Large intestine (tissue), 12 donors: ENCODE measurements around the gene SLC27A1. TPM values are rescaled to one million over a fixed set of nuclear protein-coding genes. Genes with fewer than 3 reads are reported as not detected.

Experiments
- DNase-seq, 2 donors: peaks; one replicate each; pipeline versions ENCODE4 v3.0.0 to v3.0.0-alpha.2; 2013
- H3K27ac ChIP-seq: one replicate; pipeline ENCODE4 v1.5.1; 2013; ENCODE audit warnings: low read length
- H3K27me3 ChIP-seq: 2 replicates; pipeline ENCODE4 v1.6.1; 2013; ENCODE audit warnings: low read length; ENCODE audit not compliant: control insufficient read depth, insufficient read depth
- H3K36me3 ChIP-seq: 2 replicates; pipeline ENCODE4 v1.6.1; 2013; ENCODE audit warnings: low read length; ENCODE audit not compliant: control insufficient read depth, insufficient read depth
- H3K4me1 ChIP-seq: one replicate; pipeline ENCODE4 v1.6.1; 2013; ENCODE audit warnings: low read length; ENCODE audit not compliant: control insufficient read depth, insufficient read depth
- H3K4me3 ChIP-seq: one replicate; pipeline ENCODE4 v1.5.1; 2013; ENCODE audit warnings: low read length
- H3K9me3 ChIP-seq: one replicate; pipeline ENCODE4 v1.6.1; 2013; ENCODE audit warnings: mild to moderate bottlenecking, low read depth, low read length, moderate library complexity; ENCODE audit not compliant: control insufficient read depth
- WGBS: methylation state at CpG from one replicate; pipeline ENCODE4 v1.1.5; 2013; ENCODE audit warnings: low lambda C conversion rate; ENCODE audit not compliant: insufficient coverage; 5-methylcytosine and 5-hydroxymethylcytosine counted together
- long read RNA-seq, 11 donors: transcript quantifications; one replicate each; lab custom pipeline, GENCODE V29; 2026
- polyA plus RNA-seq: library from polyadenylated mRNA; unstranded; fragments of 120-200 nt; gene quantifications from one replicate; pipeline ENCODE4 v1.2.1, GENCODE V29; 2013

SLC27A1 gene
- 7.8 TPM for polyA plus RNA-seq
- long read RNA-seq, donor 1 = 0 reads
- long read RNA-seq, donor 2, partial matches to known transcripts = 0 of 1 reads
- long read RNA-seq, donor 2, other reads (novel, unspliced or antisense) = 0 of 1 reads
- long read RNA-seq, donor 3 = 0 reads
- long read RNA-seq, donor 4 = 0 reads
- long read RNA-seq, donor 5, partial matches to known transcripts = 0 of 1 reads
- long read RNA-seq, donor 5, other reads (novel, unspliced or antisense) = 0 of 1 reads
- long read RNA-seq, donor 6, partial matches to known transcripts = 0 of 1 reads
- long read RNA-seq, donor 6, other reads (novel, unspliced or antisense) = 0 of 1 reads
- long read RNA-seq, donor 7 = 0 reads
- long read RNA-seq, donor 8 = 0 reads
- long read RNA-seq, donor 9 = 0 reads
- long read RNA-seq, donor 10 = 0 reads
- long read RNA-seq, donor 11, partial matches to known transcripts = 0 of 1 reads
- long read RNA-seq, donor 11, other reads (novel, unspliced or antisense) = 0 of 1 reads

GRCh38 chr19:17470068-17470841 is at the start of gene SLC27A1:
TSS of gene SLC27A1 (plus strand) at chr19:17470524. CDS start at chr19:17470541, 17 bp downstream.
- no peaks in the 10 kb centered on the region for H3K9me3 ChIP-seq
- H3K4me3 ChIP-seq = peak within 1 kb of the TSS; percentile 51
- DNase-seq = peak; percentile 97 to 98
- peaks cover 16% of the 10 kb centered on the region for H3K27me3 ChIP-seq
- peaks cover 15% of the 10 kb centered on the region for H3K4me1 ChIP-seq
- no peaks in the 10 kb centered on the region for H3K36me3 ChIP-seq
- 0% methylated on average over 1 of the region's 67 CpGs for WGBS
- peak within 1 kb of the TSS; percentile 59 for H3K27ac ChIP-seq

GRCh38 chr19:17421942-17422341 is 48.4 kb upstream of the SLC27A1 start:
- H3K9me3 ChIP-seq = no peaks in the 10 kb centered on the region
- H3K4me1 ChIP-seq = peaks cover 7% of the 10 kb centered on the region
- no CpG with 5 or more reads among the region's 4 CpGs for WGBS
- no peak for DNase-seq
- peaks cover 13% of the 10 kb centered on the region for H3K36me3 ChIP-seq
- no peak overlapping the region for H3K27ac ChIP-seq
- no peaks in the 10 kb centered on the region for H3K27me3 ChIP-seq
- H3K4me3 ChIP-seq = no peak overlapping the region

GRCh38 chr19:17423429-17424208 is 46.7 kb upstream of the SLC27A1 start:
- Histone ChIP-seq H3K27ac (no peak overlapping the region), H3K36me3 (peaks cover 13% of the 10 kb centered on the region), H3K4me3 (no peak overlapping the region), H3K4me1 (peaks cover 7% of the 10 kb centered on the region), H3K27me3 (no peaks in the 10 kb centered on the region), H3K9me3 (no peaks in the 10 kb centered on the region)
- no CpG with 5 or more reads among the region's 20 CpGs for WGBS
- DNase-seq = no peak

DNA sequence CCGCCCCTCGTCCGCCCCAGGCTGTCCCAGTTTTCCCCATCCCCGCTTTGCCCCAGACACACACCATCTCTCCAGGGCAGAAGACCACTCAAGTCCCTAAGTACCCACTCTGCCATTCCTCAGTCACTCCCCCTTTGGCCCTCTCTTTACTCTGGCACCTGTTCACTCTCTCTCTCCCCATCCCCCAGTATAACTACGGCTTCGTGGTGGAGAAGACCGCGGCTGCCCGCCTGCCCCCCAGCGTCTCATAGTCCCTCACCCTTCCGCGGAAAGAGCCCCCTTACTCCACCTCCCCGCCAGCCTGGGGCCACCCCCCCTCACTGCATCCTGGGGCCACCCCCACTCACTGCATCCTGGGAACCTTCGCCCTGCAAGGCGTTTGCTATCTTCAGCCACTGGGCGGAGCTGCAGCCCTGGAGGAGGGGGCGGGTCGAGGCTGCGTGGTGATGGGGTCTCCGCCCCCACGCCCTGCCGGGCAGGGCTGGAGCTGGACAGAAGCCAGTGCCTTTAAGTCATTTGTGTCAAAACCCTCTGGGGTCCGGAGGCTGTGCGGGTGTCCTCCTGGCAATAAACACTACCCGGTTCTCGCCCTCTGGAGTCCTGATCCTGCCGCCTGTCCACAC is 45.5 kb upstream of the SLC27A1 start:
- H3K4me3 ChIP-seq = no peak overlapping the region
- peak; percentile 33 to 40 for DNase-seq
- H3K27ac ChIP-seq = no peak overlapping the region
- no peaks in the 10 kb centered on the region for H3K27me3 ChIP-seq
- peaks cover 4% of the 10 kb centered on the region for H3K4me1 ChIP-seq
- 0% methylated on average over 2 of the region's 27 CpGs for WGBS
- H3K9me3 ChIP-seq = no peaks in the 10 kb centered on the region
- H3K36me3 ChIP-seq = peaks cover 13% of the 10 kb centered on the region

DNA sequence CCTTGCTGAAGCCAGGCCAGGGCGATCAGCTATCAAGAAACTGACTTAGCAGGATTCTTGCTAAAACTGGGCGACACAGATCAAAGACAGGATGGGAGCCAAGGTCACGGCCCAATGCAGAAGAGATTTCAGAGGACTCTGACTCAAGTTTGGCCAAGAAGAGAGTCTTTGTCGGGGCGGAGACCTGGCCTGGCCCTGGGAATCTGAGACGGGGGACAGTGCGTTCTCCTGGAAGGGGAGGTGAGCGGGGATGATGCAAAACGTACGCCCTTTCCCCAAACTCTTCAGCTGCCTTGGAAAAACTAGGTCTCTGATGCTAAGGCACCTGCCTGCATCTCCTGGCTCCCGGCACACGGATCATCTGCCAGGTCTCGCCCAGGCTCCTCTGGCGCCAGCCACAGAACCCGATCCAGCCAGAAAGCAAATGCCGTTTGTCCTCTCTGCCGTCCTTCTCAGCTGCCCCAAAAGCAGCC is 40.6 kb upstream of the SLC27A1 start:
- H3K4me1 ChIP-seq = peaks cover 4% of the 10 kb centered on the region
- no CpG with 5 or more reads among the region's 17 CpGs for WGBS
- H3K9me3 ChIP-seq = no peaks in the 10 kb centered on the region
- H3K36me3 ChIP-seq = no peaks in the 10 kb centered on the region
- H3K27me3 ChIP-seq = no peaks in the 10 kb centered on the region
- H3K27ac ChIP-seq = no peak overlapping the region
- no peak for DNase-seq
- no peak overlapping the region for H3K4me3 ChIP-seq

- Histone ChIP-seq H3K36me3 (no peaks in the 10 kb centered on the region), H3K4me1 (no peaks in the 10 kb centered on the region), H3K9me3 (peaks cover 2% of the 10 kb centered on the region), H3K4me3 (no peak overlapping the region), H3K27ac (no peak overlapping the region), H3K27me3 (no peaks in the 10 kb centered on the region)
- DNase-seq = no peak
- no CpG with 5 or more reads among the region's 7 CpGs for WGBS
Measured at GRCh38 chr19:17431417-17431816, 38.9 kb upstream of the SLC27A1 start.

DNA sequence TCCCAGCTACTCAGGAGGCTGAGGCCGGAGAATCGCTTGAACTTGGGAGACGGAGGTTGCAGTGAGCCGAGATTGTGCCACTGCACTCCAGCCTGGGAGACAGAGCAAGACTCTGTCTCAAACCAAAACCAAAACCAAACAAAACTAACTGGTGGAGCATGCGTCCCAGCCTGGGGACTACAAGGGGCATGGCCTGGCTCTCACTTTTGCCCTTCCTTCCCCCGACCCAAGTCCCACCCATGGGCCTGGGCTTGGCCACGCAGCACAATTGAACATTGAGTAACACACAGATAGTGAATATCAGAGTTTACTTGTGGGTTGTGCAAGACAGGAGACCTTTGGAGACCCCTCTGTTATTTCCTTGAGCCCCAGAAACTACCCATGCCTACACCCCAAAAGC is 35.1 kb upstream of the SLC27A1 start:
- no peak overlapping the region for H3K4me3 ChIP-seq
- H3K27me3 ChIP-seq = no peaks in the 10 kb centered on the region
- no peak overlapping the region for H3K27ac ChIP-seq
- no peaks in the 10 kb centered on the region for H3K4me1 ChIP-seq
- no CpG with 5 or more reads among the region's 7 CpGs for WGBS
- peaks cover 5% of the 10 kb centered on the region for H3K9me3 ChIP-seq
- no peaks in the 10 kb centered on the region for H3K36me3 ChIP-seq
- DNase-seq = no peak

DNA sequence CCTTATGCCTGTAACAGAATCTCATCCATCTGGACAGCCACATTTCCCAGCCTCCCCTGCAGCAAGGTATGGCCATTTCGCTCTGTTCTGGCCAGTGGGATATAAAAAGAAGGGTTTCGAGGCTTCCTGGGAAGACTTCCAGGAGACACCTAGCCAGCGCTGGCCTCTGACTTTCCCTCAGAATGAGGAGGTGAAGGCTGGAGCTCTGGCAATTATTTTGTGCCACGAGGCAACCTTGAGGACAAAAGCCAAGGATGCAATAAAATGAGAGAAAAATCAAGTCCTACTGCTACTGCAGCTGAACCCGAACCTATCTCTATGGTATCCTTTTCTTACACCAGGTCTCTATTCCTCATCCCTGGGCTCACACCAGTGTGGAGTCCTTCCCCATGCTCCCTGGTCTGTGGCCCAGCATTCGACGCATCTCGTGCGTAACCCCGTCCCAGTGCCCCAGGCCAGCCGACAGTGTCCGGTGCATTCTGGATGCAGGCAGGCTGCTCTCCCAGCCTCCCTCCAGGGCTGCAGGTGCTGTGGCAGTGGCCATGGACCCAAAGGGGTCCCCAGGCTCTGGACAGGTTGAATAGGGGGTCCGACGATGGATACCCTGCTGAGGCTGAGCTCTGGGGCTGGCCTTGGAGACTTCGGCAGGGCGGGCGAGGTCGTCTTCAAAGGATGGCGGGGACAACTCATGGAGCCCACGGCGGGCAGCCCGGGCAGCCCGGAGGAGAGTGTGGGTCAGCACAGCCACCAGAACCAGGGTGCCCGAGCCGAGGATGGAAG is 34.0 kb upstream of the SLC27A1 start:
- WGBS = 100% methylated on average over 1 of the region's 25 CpGs
- no peaks in the 10 kb centered on the region for H3K36me3 ChIP-seq
- H3K9me3 ChIP-seq = peaks cover 5% of the 10 kb centered on the region
- no peak overlapping the region for H3K27ac ChIP-seq
- no peaks in the 10 kb centered on the region for H3K4me1 ChIP-seq
- no peak overlapping the region for H3K4me3 ChIP-seq
- DNase-seq = no peak
- H3K27me3 ChIP-seq = no peaks in the 10 kb centered on the region

DNA sequence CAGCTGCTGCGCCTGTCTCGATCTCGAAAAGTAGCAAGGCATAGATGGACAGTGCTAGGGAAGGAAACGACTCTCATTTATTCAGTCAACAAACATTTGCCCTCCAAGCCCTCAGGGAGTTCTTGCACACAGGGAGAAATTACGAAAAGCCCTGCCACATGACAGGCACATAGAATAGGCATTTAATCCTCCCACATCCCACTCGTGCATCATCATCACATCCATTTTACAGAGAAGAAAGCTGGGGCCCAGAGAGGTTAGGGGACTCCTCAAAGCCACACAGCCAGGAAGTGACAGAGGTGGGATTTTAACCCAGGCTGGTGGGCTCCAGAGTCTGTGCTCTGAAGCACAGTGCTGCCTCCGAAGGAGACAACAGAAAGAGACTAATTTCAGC is 33.5 kb upstream of the SLC27A1 start:
- Histone ChIP-seq H3K27ac (no peak overlapping the region), H3K4me3 (no peak overlapping the region), H3K4me1 (no peaks in the 10 kb centered on the region), H3K9me3 (peaks cover 5% of the 10 kb centered on the region), H3K36me3 (no peaks in the 10 kb centered on the region), H3K27me3 (no peaks in the 10 kb centered on the region)
- no CpG with 5 or more reads among the region's 7 CpGs for WGBS
- DNase-seq = no peak
